ENCODE results near the gene ATP5F1B. TPM values are rescaled to one million over a fixed set of nuclear protein-coding genes. Genes with fewer than 3 reads are reported as not detected.

Gene ATP5F1B
- total RNA-seq, 1 donor from 2014 or later = 464 TPM

Small RNAs within 50 kb of the gene (small RNA-seq; reads per million reads assigned to genes)
- gene RN7SL809P (not detected), gene RNU6-343P (not detected), gene SNORD59A (11,608 reads per million, percentile 100 among the genes with 10 or more reads in this experiment)

Other genes with a start within 250 kb of the ATP5F1B start
- 2.9 TPM for gene TIMELESS, start 196.6 kb downstream of the ATP5F1B start, total RNA-seq
- gene MIP, start 191.3 kb downstream of the ATP5F1B start, total RNA-seq = 0.41 TPM
- 1.2 TPM for gene SPRYD4, start 177.4 kb downstream of the ATP5F1B start, total RNA-seq
- gene GLS2, start 157.8 kb downstream of the ATP5F1B start, total RNA-seq = 4.1 TPM
- gene RBMS2, start 124.2 kb downstream of the ATP5F1B start, total RNA-seq = 2.4 TPM
- 13.5 TPM for gene BAZ2A, start 15.7 kb downstream of the ATP5F1B start, total RNA-seq
- gene PTGES3, start 42.3 kb upstream of the ATP5F1B start, total RNA-seq = 78.7 TPM
- 969 TPM for gene NACA, start 79.3 kb upstream of the ATP5F1B start, total RNA-seq
- gene PRIM1, start 106.3 kb upstream of the ATP5F1B start, total RNA-seq = 31.0 TPM
- gene HSD17B6, start 117.3 kb upstream of the ATP5F1B start, total RNA-seq = 2.4 TPM

Measured in frontal cortex (tissue), 1 donor.